MCF 10A (cell line): Measurements from ENCODE around the gene ZBTB7C. TPM values are rescaled to one million over a fixed set of nuclear protein-coding genes. Genes with fewer than 3 reads are reported as not detected.

Source experiments
- BruUV-seq: library from RNA; stranded (reverse); fragments of 400-500 nt; replicated peaks from 2 replicates; lab custom pipeline; 2021; lab: Mats Ljungman, UMichigan
- CTCF ChIA-PET: fragments of 300-600 bp; sonication (Branson Sonifier 250); formaldehyde crosslinking; extraction: SDS; loops from one replicate; lab custom pipeline; 2021; ENCODE audit warnings: antibody characterized with exemption, inconsistent platforms; lab: Yijun Ruan, JAX
- POLR2A ChIA-PET: fragments of 300-600, 350-650 bp; sonication (Branson Sonifier 250); formaldehyde crosslinking; extraction: SDS; loops from one replicate; lab custom pipeline; 2020; ENCODE audit warnings: antibody characterized with exemption, inconsistent platforms; lab: Yijun Ruan, JAX
- DNase-seq: peaks from one replicate; pipeline ENCODE4 v3.0.0-alpha.2; 2018; ENCODE audit not compliant: unreplicated experiment
- H3K27ac Mint-ChIP-seq: one replicate; pipeline ENCODE4 v1.8.0; 2022; ENCODE audit warnings: mild to moderate bottlenecking, low read depth, mixed read lengths; ENCODE audit not compliant: unreplicated experiment
- H3K27me3 Mint-ChIP-seq: one replicate; pipeline ENCODE4 v1.8.0; 2022; ENCODE audit warnings: mixed read lengths; ENCODE audit not compliant: insufficient read depth, unreplicated experiment
- H3K36me3 Mint-ChIP-seq: one replicate; pipeline ENCODE4 v1.8.0; 2022; ENCODE audit warnings: mild to moderate bottlenecking, moderate library complexity, mixed read lengths; ENCODE audit not compliant: insufficient read depth, unreplicated experiment
- H3K4me1 Mint-ChIP-seq: one replicate; pipeline ENCODE4 v1.8.0; 2022; ENCODE audit warnings: mixed read lengths; ENCODE audit not compliant: insufficient read depth, unreplicated experiment
- H3K4me3 Mint-ChIP-seq: one replicate; pipeline ENCODE4 v1.8.0; 2022; ENCODE audit warnings: mild to moderate bottlenecking, moderate library complexity, mixed read lengths; ENCODE audit not compliant: unreplicated experiment
- H3K9me3 Mint-ChIP-seq: one replicate; pipeline ENCODE4 v1.8.0; 2022; ENCODE audit warnings: mixed read lengths; ENCODE audit not compliant: unreplicated experiment
- CTCF ChIP-seq: fragments of 200-600 bp; IDR thresholded peaks from one replicate; pipeline ENCODE4 v1.8.0; 2022; ENCODE audit warnings: antibody characterized with exemption, mild to moderate bottlenecking; ENCODE audit not compliant: unreplicated experiment
- intact Hi-C: fragments of 100-400 bp; cut with micrococcal nuclease; formaldehyde crosslinking; loops from 2 replicates; pipeline ENCODE4 v1.14.1; 2022
- total RNA-seq: library from RNA; stranded (reverse); gene quantifications from 2 replicates; pipeline ENCODE4 v1.2.3, GENCODE V29; 2022

Gene ZBTB7C
- total RNA-seq, 1 experiment from 2014 or later = 0.42 TPM

DNA sequence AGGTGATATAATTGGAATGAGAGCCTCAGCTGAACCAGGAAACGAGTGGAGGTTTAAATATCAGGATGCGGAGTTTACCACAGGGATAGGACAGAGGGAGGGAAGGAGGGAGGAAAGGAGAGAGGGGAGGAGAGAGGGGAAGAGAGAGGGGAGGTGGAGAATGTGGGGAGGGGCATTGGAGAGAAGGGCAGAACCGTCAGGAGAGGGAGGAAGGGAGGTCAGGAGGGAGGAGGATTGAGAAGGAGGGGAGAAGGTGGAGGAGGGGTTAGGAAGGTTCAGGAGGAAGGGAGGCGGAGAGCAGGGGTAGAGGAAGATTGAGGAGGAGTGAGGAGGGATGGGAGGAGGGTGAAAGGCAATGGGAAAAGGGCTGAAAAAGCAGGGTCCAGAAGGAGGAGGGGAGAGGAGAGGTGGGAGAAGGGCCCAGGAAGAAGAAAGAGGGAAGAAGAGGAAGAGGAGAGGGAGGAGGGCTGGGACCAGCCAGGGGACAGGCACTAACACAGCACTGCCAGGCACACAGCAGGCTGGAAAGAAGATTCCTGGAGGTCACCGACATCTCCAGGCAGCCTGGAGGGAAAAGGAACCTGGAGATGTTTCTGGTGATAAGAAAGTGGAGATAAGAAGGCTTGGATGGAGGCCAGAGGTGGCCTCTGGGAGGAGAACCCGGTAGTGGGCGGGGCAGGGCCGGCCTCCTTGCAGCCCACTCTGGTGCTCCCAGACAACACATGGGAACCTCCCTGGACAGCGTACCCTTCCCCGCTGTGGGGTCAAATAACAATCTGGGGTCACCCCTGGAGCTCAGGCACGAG lies 302.0 kb downstream of the ZBTB7C start:
- no peak for DNase-seq
- TF ChIP-seq CTCF = no peak
- Mint-ChIP-seq H3K4me1 (peaks cover 6% of the 10 kb centered on the region), H3K4me3 (no peak overlapping the region), H3K9me3 (no peaks in the 10 kb centered on the region), H3K27ac (no peak overlapping the region), H3K36me3 (no peaks in the 10 kb centered on the region), H3K27me3 (peaks cover 39% of the 10 kb centered on the region)
- BruUV-seq = no TSS peak
- POLR2A ChIA-PET = no interaction called here
- intact Hi-C loops = loop anchor here (10.0 kb wide), 1 partner anchor 72 kb away; no protein-coding TSS in a partner anchor
- CTCF ChIA-PET = no interaction called here

DNA sequence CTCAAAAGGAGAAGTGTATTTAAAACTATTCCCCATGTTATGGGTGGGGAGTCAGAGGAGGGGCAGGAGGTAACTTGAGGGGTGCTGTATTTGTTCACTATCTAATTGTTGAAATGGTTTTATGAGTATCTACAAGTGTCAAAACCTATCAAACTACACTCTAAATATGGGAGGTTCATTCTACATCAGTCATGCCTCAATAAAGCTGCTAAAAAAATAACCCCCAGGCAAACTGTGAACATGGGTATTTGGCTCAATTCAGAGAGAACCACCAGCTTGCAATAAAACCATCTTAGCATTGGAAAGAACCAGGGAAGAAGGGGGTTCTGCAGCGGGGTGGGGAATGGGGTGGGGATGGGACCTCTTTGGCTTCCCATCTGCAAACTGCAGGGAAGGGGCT lies 302.7 kb downstream of the ZBTB7C start:
- Mint-ChIP-seq H3K4me3 (no peak overlapping the region), H3K27ac (no peak overlapping the region), H3K36me3 (no peaks in the 10 kb centered on the region), H3K9me3 (no peaks in the 10 kb centered on the region), H3K4me1 (peaks cover 6% of the 10 kb centered on the region), H3K27me3 (peaks cover 41% of the 10 kb centered on the region)
- TF ChIP-seq CTCF = no peak
- ChIA-PET POLR2A (interaction anchor here (0.6 kb wide), 1 partner anchor 10 kb away, joined by 5 read pairs; no protein-coding TSS in a partner anchor), CTCF (interaction anchor here (0.6 kb wide), 1 partner anchor 26 kb away, joined by 3 read pairs; no protein-coding TSS in a partner anchor)
- intact Hi-C loops = loop anchor here (10.0 kb wide), 1 partner anchor 72 kb away; no protein-coding TSS in a partner anchor
- DNase-seq = no peak
- BruUV-seq = no TSS peak

- CTCF ChIA-PET = no interaction called here
- no TSS peak for BruUV-seq
Observed at GRCh38 chr18:48105317-48105716, 303.9 kb downstream of the ZBTB7C start.

More at GRCh38 chr18:48105317-48105716, 303.9 kb downstream of the ZBTB7C start:
- Mint-ChIP-seq H3K27me3 (peaks cover 53% of the 10 kb centered on the region), H3K9me3 (no peaks in the 10 kb centered on the region), H3K4me3 (no peak overlapping the region), H3K36me3 (no peaks in the 10 kb centered on the region), H3K4me1 (peaks cover 6% of the 10 kb centered on the region), H3K27ac (no peak overlapping the region)
- intact Hi-C loops = loop anchor here (10.0 kb wide), 1 partner anchor 71 kb away; no protein-coding TSS in a partner anchor
- no peak for DNase-seq
- POLR2A ChIA-PET = no interaction called here
- TF ChIP-seq CTCF = no peak
